H1 (cell line): Measurements from ENCODE around the gene FAM162A. TPM values are rescaled to one million over a fixed set of nuclear protein-coding genes. Genes with fewer than 3 reads are reported as not detected.

Experiments used
- BACH1 ChIP-seq: IDR thresholded peaks from 2 replicates; pipeline ENCODE4 v1.6.1; 2012; ENCODE audit warnings: low read length, improper control_type of control experiment
- BRCA1 ChIP-seq: IDR thresholded peaks from 2 replicates; pipeline ENCODE4 v1.6.1; 2012; ENCODE audit warnings: low read depth, low read length, improper control_type of control experiment
- CEBPB ChIP-seq: IDR thresholded peaks from 2 replicates; pipeline ENCODE4 v1.6.1; 2012; ENCODE audit warnings: low read depth, low read length
- CHD7 ChIP-seq: fragments of 300-600 bp; sonication (generic); IDR thresholded peaks from 2 replicates; pipeline ENCODE4 v1.7.1; 2012; ENCODE audit warnings: low read length, moderate library complexity, mild to moderate bottlenecking, inconsistent platforms; ENCODE audit not compliant: insufficient replicate concordance
- E2F6 ChIP-seq: IDR thresholded peaks from 2 replicates; pipeline ENCODE4 v1.6.1; 2012; ENCODE audit warnings: inconsistent platforms
- EZH2 ChIP-seq: fragments of 200-600 bp; sonication (generic); IDR thresholded peaks from 2 replicates; pipeline ENCODE4 v1.7.1; 2012; ENCODE audit warnings: low read depth, mild to moderate bottlenecking, moderate library complexity, low read length, inconsistent platforms; ENCODE audit not compliant: severe bottlenecking
- USF2 ChIP-seq: IDR thresholded peaks from 2 replicates; pipeline ENCODE4 v1.6.1; 2011; ENCODE audit warnings: low read length, improper control_type of control experiment
- polyA plus RNA-seq, 7 experiments: library from polyadenylated mRNA; depleted of rRNA in 3 of 7; stranded (reverse) in 5 of 7; unstranded in 2 of 7; fragments of >200 nt in 5 of 7; fragments of 200-250 nt in 2 of 7; gene quantifications; 1 replicate in 5 of 7; 2 replicates in 1 of 7; 4 replicates in 1 of 7; pipeline versions ENCODE4 v1.2.1 to v1.2.3, GENCODE V29; 2011 to 2013; ENCODE audit warnings: missing spikeins in 2 of 7, mixed read lengths in 2 of 7
- total RNA-seq: library from RNA; stranded (reverse); fragmentation: NEBNext Ultra II Directional; extraction: Animal tissue kit (Norgen Biotek cat#: 25700); gene quantifications from 2 replicates; pipeline ENCODE4 v1.2.1, GENCODE V29; 2021

Gene FAM162A
- total and polyA plus RNA-seq, 2 of the 8 experiments (the other 6 are each of a cell fraction or from before 2014, with no cell fraction given), result 38.2 to 59.7 TPM

- no peak for TF ChIP-seq EZH2
- TF ChIP-seq USF2, result 0 out of 2 replicates have a peak, but pooled peaks have one; percentile 1
- TF ChIP-seq CEBPB, result no peak
- no peak for TF ChIP-seq CHD7
- peak; percentile 50; the same call in 1 of the 2 replicates for TF ChIP-seq E2F6
- TF ChIP-seq BACH1, result no peak; the same call in none of the 2 replicates
- TF ChIP-seq BRCA1, result no peak
Measured at GRCh38 chr3:122383771-122384697, at the start of gene FAM162A (continued).
